ENCODE measurements around the gene TRIM44.

Gene TRIM44

DNA sequence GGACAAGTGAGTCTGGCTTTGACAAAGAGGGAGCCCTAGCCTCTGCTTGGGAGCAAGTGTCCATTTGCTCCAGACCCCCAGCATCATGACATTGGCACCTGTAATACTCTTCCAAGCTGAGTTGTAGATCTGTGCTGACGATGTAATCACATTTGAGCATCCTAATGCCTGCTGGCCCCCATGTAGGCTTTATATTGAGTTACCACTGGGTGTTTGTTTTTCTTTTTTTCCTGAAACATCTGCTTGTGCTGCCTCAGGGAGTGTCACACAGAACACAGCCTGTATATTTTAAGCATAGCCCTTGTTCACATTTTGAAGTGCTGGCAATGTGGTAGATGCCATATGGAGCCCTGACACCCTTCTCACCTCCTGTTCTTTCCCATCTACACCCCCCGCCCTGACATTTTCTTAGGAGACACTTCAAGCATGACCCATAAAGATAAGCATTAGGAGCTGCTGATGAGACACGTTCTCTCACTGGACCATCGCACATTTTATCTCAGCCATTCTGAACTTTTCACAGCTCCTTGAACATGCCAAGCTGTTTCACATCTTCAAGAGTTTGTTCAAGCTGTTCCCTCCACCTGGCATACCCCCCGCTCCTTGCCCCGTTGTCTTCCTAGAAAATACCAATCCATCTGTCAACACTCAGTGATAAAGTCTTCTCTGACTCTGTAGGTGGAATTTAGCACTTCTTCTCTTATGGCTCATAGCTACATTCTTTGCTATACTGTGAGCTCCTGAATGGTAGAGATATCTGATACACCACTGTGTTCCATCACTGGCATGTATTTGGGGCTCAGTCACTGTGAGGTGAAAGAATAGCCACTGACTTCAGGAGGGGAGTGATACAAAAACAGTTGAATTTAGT lies 128.7 kb downstream of the TRIM44 start:
- Histone ChIP-seq H3F3A (ENCODE audit: insufficient read depth) (no peaks in the 10 kb centered on the region), H3K9me2 (replicated peaks; ENCODE audit: insufficient read depth, low read length) (no peaks in the 10 kb centered on the region), H3K79me2 (ENCODE audit: insufficient read depth, low read length) (no peaks in the 10 kb centered on the region), H3K4me2 (ENCODE audit: low read depth, low read length, poor library complexity, severe bottlenecking) (no peak overlapping the region), H3K36me3 (ENCODE audit: low read length) (no peaks in the 10 kb centered on the region), H3K27ac (ENCODE audit: low read depth, low read length) (no peak overlapping the region), H3K9me3 (ENCODE audit: insufficient read depth, low read length) (no peaks in the 10 kb centered on the region), H3K27me3 (ENCODE audit: low read length) (no peaks in the 10 kb centered on the region), H4K20me1 (ENCODE audit: low read depth, low read length) (no peaks in the 10 kb centered on the region), H3K4me3 (ENCODE audit: insufficient read depth, low read length, poor library complexity, severe bottlenecking) (no peak overlapping the region), H2AFZ (ENCODE audit: low read depth, low read length, severe bottlenecking) (no peak overlapping the region), H3K9ac (ENCODE audit: low read length) (no peak overlapping the region)
- TF ChIP-seq CTCF (IDR thresholded peaks at IDR 0.05; ENCODE audit: insufficient read depth, low read length, poor library complexity, severe bottlenecking) (no peak), EZH2phosphoT487 (conservative IDR thresholded peaks at IDR 0.05; ENCODE audit: low read length) (no peak)

- no peak for TF ChIP-seq EZH2phosphoT487 (conservative IDR thresholded peaks at IDR 0.05; ENCODE audit: low read length)
- no peak for TF ChIP-seq CTCF (IDR thresholded peaks at IDR 0.05; ENCODE audit: insufficient read depth, low read length, poor library complexity, severe bottlenecking)
- Histone ChIP-seq H4K20me1 (ENCODE audit: low read depth, low read length) (no peaks in the 10 kb centered on the region), H3F3A (ENCODE audit: insufficient read depth) (no peaks in the 10 kb centered on the region), H3K4me2 (ENCODE audit: low read depth, low read length, poor library complexity, severe bottlenecking) (no peak overlapping the region), H2AFZ (ENCODE audit: low read depth, low read length, severe bottlenecking) (no peak overlapping the region), H3K9me2 (replicated peaks; ENCODE audit: insufficient read depth, low read length) (no peaks in the 10 kb centered on the region), H3K27ac (ENCODE audit: low read depth, low read length) (no peak overlapping the region), H3K9ac (ENCODE audit: low read length) (no peak overlapping the region), H3K9me3 (ENCODE audit: insufficient read depth, low read length) (no peaks in the 10 kb centered on the region), H3K27me3 (ENCODE audit: low read length) (no peaks in the 10 kb centered on the region), H3K36me3 (ENCODE audit: low read length) (no peaks in the 10 kb centered on the region), H3K4me3 (ENCODE audit: insufficient read depth, low read length, poor library complexity, severe bottlenecking) (no peak overlapping the region), H3K79me2 (ENCODE audit: insufficient read depth, low read length) (no peaks in the 10 kb centered on the region)
Observed at GRCh38 chr11:35792148-35792845, 129.7 kb downstream of the TRIM44 start.

DNA sequence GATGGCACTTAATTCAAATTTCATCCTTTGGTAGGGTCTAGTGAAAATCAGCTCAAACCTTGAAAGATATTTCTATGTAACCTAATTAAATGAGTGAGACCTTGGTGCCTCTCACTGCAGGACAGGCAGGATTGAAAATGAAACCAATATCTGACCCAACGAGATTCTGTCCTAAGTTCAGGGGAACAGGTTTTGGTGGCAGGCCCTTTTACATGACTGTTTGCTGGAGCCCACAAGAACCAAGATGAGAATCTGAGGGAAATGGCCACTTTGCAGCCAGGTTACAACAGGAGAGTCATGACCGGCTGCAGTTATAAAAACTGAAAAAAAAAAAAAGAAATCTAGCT lies 130.2 kb downstream of the TRIM44 start:
- Histone ChIP-seq H3K9ac (ENCODE audit: low read length) (no peak overlapping the region), H3F3A (ENCODE audit: insufficient read depth) (no peaks in the 10 kb centered on the region), H3K79me2 (ENCODE audit: insufficient read depth, low read length) (no peaks in the 10 kb centered on the region), H4K20me1 (ENCODE audit: low read depth, low read length) (no peaks in the 10 kb centered on the region), H3K27me3 (ENCODE audit: low read length) (no peaks in the 10 kb centered on the region), H3K9me2 (replicated peaks; ENCODE audit: insufficient read depth, low read length) (no peaks in the 10 kb centered on the region), H3K9me3 (ENCODE audit: insufficient read depth, low read length) (no peaks in the 10 kb centered on the region), H3K27ac (ENCODE audit: low read depth, low read length) (no peak overlapping the region), H3K36me3 (ENCODE audit: low read length) (no peaks in the 10 kb centered on the region), H3K4me2 (ENCODE audit: low read depth, low read length, poor library complexity, severe bottlenecking) (no peak overlapping the region), H3K4me3 (ENCODE audit: insufficient read depth, low read length, poor library complexity, severe bottlenecking) (no peak overlapping the region), H2AFZ (ENCODE audit: low read depth, low read length, severe bottlenecking) (no peak overlapping the region)
- TF ChIP-seq CTCF (IDR thresholded peaks at IDR 0.05; ENCODE audit: insufficient read depth, low read length, poor library complexity, severe bottlenecking), result no peak
- no peak for TF ChIP-seq EZH2phosphoT487 (conservative IDR thresholded peaks at IDR 0.05; ENCODE audit: low read length)

Data from SU-DHL-6 (cell line).